Upper lobe of left lung (tissue), 4 donors: ENCODE results near the gene CKAP4.

ENCODE experiments used
- CTCF ChIP-seq, 6 experiments: fragments of 450-650 bp in 4 of 6; fragments of 200-600 bp in 2 of 6; sonication (generic) in 2 of 6; IDR thresholded peaks; one replicate each; pipeline ENCODE4 v1.5.1; 2016 to 2019; ENCODE audit warnings: antibody characterized with exemption in 6 of 6
- POLR2AphosphoS5 ChIP-seq, 2 donors: sonication (generic); formaldehyde crosslinking; IDR thresholded peaks; one replicate each; pipeline ENCODE4 v1.5.1; 2017; ENCODE audit warnings: antibody characterized with exemption in 2 of 2

- TF ChIP-seq CTCF (IDR thresholded peaks at IDR 0.05) (no peak), POLR2AphosphoS5 (IDR thresholded peaks at IDR 0.05) (no peak)
Observed at GRCh38 chr12:106220536-106220935, 27.3 kb downstream of the CKAP4 start.
